Cardiac ventricle fibroblast (primary cell): Measurements from ENCODE around the gene CFAP47. TPM values are rescaled to one million over a fixed set of nuclear protein-coding genes. Genes with fewer than 3 reads are reported as not detected.

Source experiments
- total RNA-seq: library from RNA; depleted of rRNA; stranded (reverse); fragments of >200 nt; gene quantifications from 2 replicates; pipeline ENCODE4 v1.2.3, GENCODE V29; 2015

The CFAP47 gene, protein sequence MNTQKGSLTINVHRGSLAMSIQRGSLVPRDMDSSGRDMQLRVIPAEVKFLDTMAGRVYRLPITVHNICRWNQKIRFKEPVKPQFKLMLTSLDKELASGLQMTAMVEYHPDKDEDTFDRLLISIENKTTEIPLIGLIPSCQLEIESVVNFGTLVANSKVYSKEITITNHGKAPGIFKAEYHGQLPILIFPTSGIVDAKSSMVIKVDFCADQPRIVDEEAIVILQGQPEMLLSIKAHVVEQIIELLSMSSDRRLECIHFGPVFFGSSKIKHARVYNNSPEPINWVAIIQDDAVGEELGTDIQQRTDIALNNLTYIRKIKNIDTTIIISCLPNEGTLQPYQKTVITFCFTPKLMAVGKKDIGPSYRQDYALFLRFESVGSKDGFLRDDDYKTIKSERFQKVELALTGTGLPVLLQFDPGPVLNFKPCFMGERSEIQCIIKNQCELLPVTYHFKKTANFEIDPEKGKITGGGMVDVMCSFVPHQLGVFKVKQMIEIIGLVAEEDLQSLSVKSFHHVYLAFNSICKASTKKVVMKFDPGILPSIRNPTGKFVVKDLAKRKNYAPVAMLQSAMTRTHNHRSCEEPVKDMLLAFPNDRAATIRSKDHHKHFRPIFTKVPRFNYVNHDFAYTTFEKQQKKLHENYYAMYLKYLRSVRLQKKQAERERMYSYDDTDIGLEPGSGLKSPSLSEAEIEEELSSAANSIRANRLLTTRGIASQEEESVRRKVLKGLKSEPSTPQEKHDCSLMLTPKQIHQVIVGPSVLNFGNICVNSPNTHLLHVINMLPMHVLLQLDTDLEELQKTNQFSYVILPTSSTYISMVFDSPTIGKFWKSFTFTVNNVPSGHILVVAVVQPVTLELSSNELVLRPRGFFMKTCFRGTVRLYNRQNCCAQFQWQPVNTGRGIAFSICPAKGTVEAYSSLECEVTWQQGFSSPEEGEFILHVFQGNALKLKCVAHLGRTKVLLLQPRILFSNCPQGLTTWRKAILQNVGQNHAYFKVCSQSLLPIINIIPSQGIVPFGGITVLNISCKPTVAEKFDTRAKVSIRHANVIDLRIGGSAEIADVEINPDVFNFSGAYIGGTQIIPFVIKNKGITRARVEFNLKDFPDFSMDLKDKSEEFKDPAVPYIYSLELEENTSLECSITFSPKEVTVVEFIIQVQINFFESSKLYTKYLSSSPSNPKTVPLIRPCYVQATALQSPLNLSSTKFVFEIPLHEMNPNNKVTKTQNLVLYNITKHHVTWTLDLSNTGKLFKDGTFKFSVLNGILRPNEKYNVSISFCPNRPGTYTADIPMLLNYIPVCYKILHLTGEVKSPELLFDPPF (N-terminal part only)
- not detected in 2 replicates for total RNA-seq

GRCh38 chrX:35919536-35920309 is at the start of gene CFAP47:
Gene CFAP47 (plus strand): TSS chrX:35919734. CDS start chrX:35919800, 66 bp downstream.

Other genes with a start within 250 kb of the CFAP47 start
- not detected in 2 replicates for gene MAGEB16, start 121.4 kb upstream of the CFAP47 start, total RNA-seq